OCI-LY3 (cell line): Measurements from ENCODE around the gene VWC2L.

Experiments
- EZH2phosphoT487 ChIP-seq: fragments of 200-600 bp; shearing (Covaris generic); IDR thresholded peaks from 2 replicates; pipeline ENCODE4 v1.6.1; 2018; ENCODE audit warnings: antibody characterized with exemption, mixed run types, low read depth
- TF ChIP-seq, protein P1 (sequence below): fragments of 200-600, 300-600 bp; sonication (generic); IDR thresholded peaks from 2 replicates; pipeline ENCODE4 v1.5.1; 2014; ENCODE audit warnings: antibody characterized with exemption, low read length, low read depth

DNA sequence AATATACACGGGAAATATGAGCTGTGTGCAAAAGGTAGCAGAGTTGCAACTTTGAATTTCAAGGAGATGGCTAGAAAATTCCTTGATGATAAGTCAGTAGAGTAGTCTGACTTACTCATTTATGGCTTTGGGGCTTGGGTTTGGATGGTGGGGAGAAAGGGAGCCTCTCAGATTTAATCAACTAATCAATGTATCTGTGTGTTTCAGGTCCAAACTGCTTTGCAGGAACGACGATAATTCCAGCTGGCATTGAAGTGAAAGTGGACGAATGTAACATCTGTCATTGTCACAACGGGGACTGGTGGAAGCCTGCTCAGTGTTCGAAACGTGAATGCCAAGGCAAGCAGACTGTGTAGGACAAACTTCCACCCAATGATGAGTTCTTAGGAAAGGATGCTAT, 164.6 kb downstream of the VWC2L start:
- TF ChIP-seq, protein P1, sequence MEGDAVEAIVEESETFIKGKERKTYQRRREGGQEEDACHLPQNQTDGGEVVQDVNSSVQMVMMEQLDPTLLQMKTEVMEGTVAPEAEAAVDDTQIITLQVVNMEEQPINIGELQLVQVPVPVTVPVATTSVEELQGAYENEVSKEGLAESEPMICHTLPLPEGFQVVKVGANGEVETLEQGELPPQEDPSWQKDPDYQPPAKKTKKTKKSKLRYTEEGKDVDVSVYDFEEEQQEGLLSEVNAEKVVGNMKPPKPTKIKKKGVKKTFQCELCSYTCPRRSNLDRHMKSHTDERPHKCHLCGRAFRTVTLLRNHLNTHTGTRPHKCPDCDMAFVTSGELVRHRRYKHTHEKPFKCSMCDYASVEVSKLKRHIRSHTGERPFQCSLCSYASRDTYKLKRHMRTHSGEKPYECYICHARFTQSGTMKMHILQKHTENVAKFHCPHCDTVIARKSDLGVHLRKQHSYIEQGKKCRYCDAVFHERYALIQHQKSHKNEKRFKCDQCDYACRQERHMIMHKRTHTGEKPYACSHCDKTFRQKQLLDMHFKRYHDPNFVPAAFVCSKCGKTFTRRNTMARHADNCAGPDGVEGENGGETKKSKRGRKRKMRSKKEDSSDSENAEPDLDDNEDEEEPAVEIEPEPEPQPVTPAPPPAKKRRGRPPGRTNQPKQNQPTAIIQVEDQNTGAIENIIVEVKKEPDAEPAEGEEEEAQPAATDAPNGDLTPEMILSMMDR: no peak
- TF ChIP-seq EZH2phosphoT487: no peak
